Bronchial epithelial cell (primary cell): Measurements from ENCODE around the gene ZNF274. TPM values are rescaled to one million over a fixed set of nuclear protein-coding genes. Genes with fewer than 3 reads are reported as not detected.
"Not testable (repeated sequence)": the region's sequence is repeated elsewhere in the genome, so short reads cannot be mapped to it uniquely, and the experiment has no call there.

Experiments
- DNase-seq: peaks from one replicate; pipeline ENCODE4 v3.0.0-alpha.2; 2010; ENCODE audit warnings: low read depth
- FAIRE-seq: peaks from 2 replicates; lab custom pipeline; 2011; peaks lifted over from hg19 to GRCh38; lab: Jason Lieb, UNC
- H3K27me3 ChIP-seq: 2 replicates; pipeline ENCODE4 v1.5.1; 2011; ENCODE audit warnings: low read length; ENCODE audit not compliant: control insufficient read depth, insufficient read depth
- H3K36me3 ChIP-seq: 2 replicates; pipeline ENCODE4 v1.5.1; 2011; ENCODE audit warnings: low read length; ENCODE audit not compliant: control insufficient read depth, insufficient read depth
- H3K4me3 ChIP-seq: 2 replicates; pipeline ENCODE4 v1.5.1; 2011; ENCODE audit warnings: mild to moderate bottlenecking, low read depth, low read length, control low read depth
- CTCF ChIP-seq: IDR thresholded peaks from 2 replicates; pipeline ENCODE4 v1.5.1; 2011; ENCODE audit warnings: mild to moderate bottlenecking, moderate library complexity, low read length, control low read depth, inconsistent platforms; ENCODE audit not compliant: insufficient read depth, severe bottlenecking
- total RNA-seq: library from RNA; depleted of rRNA; stranded (reverse); fragments of >200 nt; gene quantifications from 2 replicates; pipeline ENCODE4 v1.2.1, GENCODE V29; 2014

The ZNF274 gene
- 28.2 and 36.5 TPM in 2 replicates for total RNA-seq

- TF ChIP-seq CTCF = no peak
- Histone ChIP-seq H3K36me3 (peaks cover 20% of the 10 kb centered on the region), H3K27me3 (no peaks in the 10 kb centered on the region), H3K4me3 (peak within 1 kb of the TSS; percentile 95)
- FAIRE-seq (no peak), DNase-seq (peak; percentile 89)
These were observed at the start of gene ZNF274 for GRCh38 chr19:58182989-58183816. ZNF274 (plus strand) TSS chr19:58183061; CDS start chr19:58183966, 905 bp downstream.

DNA sequence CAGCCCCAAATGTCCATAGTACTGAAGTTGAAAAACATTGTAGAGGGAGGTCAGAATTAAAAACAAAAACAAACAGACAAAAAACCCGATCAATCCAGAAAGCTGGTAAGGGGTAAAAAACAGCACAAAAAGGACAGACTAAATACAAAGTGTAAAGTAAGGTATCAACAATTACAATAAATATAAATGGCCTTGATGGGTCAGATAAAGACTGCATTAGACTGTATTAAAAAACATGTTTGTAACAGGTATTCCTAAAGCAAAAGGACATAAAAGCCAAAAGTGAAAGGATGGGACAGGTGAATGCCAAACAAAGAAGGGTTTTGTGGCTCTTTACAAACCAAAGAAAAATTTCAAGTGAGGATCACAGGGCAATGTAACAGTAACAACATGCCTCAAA, 48.6 kb upstream of the ZNF274 start:
- DNase-seq (no peak), FAIRE-seq (no peak)
- TF ChIP-seq CTCF = no peak
- H3K4me3 ChIP-seq = no peak overlapping the region
- H3K36me3 ChIP-seq = peaks cover 10% of the 10 kb centered on the region
- H3K27me3 ChIP-seq = no peaks in the 10 kb centered on the region

- H3K4me3 ChIP-seq = no peak overlapping the region
- H3K27me3 ChIP-seq = no peaks in the 10 kb centered on the region
- no peak for TF ChIP-seq CTCF
- no peak for DNase-seq
- no peak for FAIRE-seq
- H3K36me3 ChIP-seq = peaks cover 4% of the 10 kb centered on the region
These were observed 37.0 kb upstream of the ZNF274 start for GRCh38 chr19:58145849-58146248.

GRCh38 chr19:58147475-58147874, 35.4 kb upstream of the ZNF274 start:
- not testable (repeated sequence) for H3K4me3 ChIP-seq, FAIRE-seq, DNase-seq, H3K36me3 ChIP-seq, H3K27me3 ChIP-seq

- TF ChIP-seq CTCF = no peak
- DNase-seq (peak; percentile 67), FAIRE-seq (no peak)
- Histone ChIP-seq H3K27me3 (no peaks in the 10 kb centered on the region), H3K4me3 (peak within 1 kb of the TSS; percentile 81), H3K36me3 (no peaks in the 10 kb centered on the region)
These were observed 32.4 kb upstream of the ZNF274 start, which contains the start of gene ZNF329 for GRCh38 chr19:58150328-58150921. ZNF329 (minus strand) TSS chr19:58150789; CDS start chr19:58129503, 21,286 bp downstream.

- TF ChIP-seq CTCF = no peak
- DNase-seq (no peak), FAIRE-seq (no peak)
- Histone ChIP-seq H3K4me3 (no peak overlapping the region), H3K36me3 (no peaks in the 10 kb centered on the region), H3K27me3 (no peaks in the 10 kb centered on the region)
These were observed 29.5 kb upstream of the ZNF274 start for GRCh38 chr19:58153386-58153785.
